ENCODE measurements around the gene STUM.

DNA sequence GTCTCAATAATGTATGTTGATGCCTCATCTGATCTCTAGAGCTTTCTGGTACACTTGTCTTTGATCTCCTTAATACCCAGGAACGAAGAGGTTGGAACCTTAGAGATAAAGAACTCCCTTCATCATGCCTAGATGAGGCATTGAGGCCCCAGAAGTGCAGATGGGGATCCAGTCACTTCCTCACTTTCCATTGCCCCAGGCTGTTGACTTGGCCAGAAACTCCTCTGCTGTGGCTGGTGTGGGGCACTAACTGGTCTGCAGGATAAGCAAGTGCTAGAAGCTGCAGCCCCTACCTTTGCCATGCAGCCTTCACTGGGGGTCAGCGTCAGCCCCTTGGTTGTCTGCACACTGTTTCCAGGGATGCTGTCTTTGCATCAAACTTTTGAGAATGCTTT is 49.9 kb downstream of the STUM start:
- TF ChIP-seq CTCF (IDR thresholded peaks at IDR 0.05) (no peak), EZH2 (IDR thresholded peaks at IDR 0.05) (no peak), EZH2phosphoT487 (IDR thresholded peaks at IDR 0.05) (no peak)

Measured in neural progenitor cell (in vitro differentiated cells).